IMR-90 (cell line): ENCODE measurements around the gene COPZ2. TPM values are rescaled to one million over a fixed set of nuclear protein-coding genes. Genes with fewer than 3 reads are reported as not detected.

Source experiments
- ATAC-seq: fragments of 200-7000 bp; cut with Tn5 transposase; 2 replicates; pipeline ENCODE4 v1.9.1; 2020; ENCODE audit warnings: low read depth, mild to moderate bottlenecking, moderate library complexity
- BruUV-seq: library from RNA; stranded (reverse); fragments of 400-500 nt; replicated peaks from 2 replicates; lab custom pipeline; 2021; lab: Mats Ljungman, UMichigan
- CTCF ChIA-PET: fragments of 300-600 bp; formaldehyde crosslinking; extraction: SDS; loops from one replicate; lab custom pipeline; 2021; ENCODE audit warnings: antibody characterized with exemption; lab: Yijun Ruan, JAX
- POLR2A ChIA-PET: fragments of 300-600 bp; sonication (Branson Sonifier 250); formaldehyde crosslinking; loops from one replicate; lab custom pipeline; 2022; ENCODE audit warnings: antibody characterized with exemption; ENCODE audit not compliant: unreplicated experiment; lab: Charles Lee
- DNase-seq: peaks from one replicate; pipeline ENCODE4 v3.0.0; 2013
- H2AFZ ChIP-seq: replicated peaks from 2 replicates; pipeline ENCODE3; 2013; ENCODE audit warnings: low read length, mild to moderate bottlenecking; ENCODE audit not compliant: poor library complexity
- H2AK5ac ChIP-seq: 2 replicates; pipeline ENCODE4 v1.6.1; 2013; ENCODE audit warnings: low read depth, low read length, inconsistent platforms
- H2AK9ac ChIP-seq: replicated peaks from 2 replicates; pipeline ENCODE3; 2013; ENCODE audit warnings: mild to moderate bottlenecking, low read depth, low read length, moderate library complexity; ENCODE audit not compliant: poor library complexity
- H2BK120ac ChIP-seq: 2 replicates; pipeline ENCODE4 v1.6.1; 2013; ENCODE audit warnings: low read depth, low read length, inconsistent platforms
- H2BK15ac ChIP-seq: 3 replicates; pipeline ENCODE4 v1.6.1; 2013; ENCODE audit warnings: low read depth, low read length, inconsistent platforms
- H2BK20ac ChIP-seq: 2 replicates; pipeline ENCODE4 v1.6.1; 2013; ENCODE audit warnings: low read depth, mild to moderate bottlenecking, inconsistent platforms, low read length, moderate library complexity
- H2BK5ac ChIP-seq: 2 replicates; pipeline ENCODE4 v1.6.1; 2013; ENCODE audit warnings: mild to moderate bottlenecking, low read depth, low read length, inconsistent platforms; ENCODE audit not compliant: poor library complexity, severe bottlenecking
- H3K14ac ChIP-seq: replicated peaks from 2 replicates; pipeline ENCODE4 v1.6.1; 2013; ENCODE audit warnings: low read depth, low read length, inconsistent platforms
- H3K18ac ChIP-seq: 2 replicates; pipeline ENCODE4 v1.6.1; 2013; ENCODE audit warnings: low read depth, low read length, control low read depth
- H3K23ac ChIP-seq: 2 replicates; pipeline ENCODE4 v1.6.1; 2013; ENCODE audit warnings: low read depth, low read length, inconsistent platforms
- H3K27ac ChIP-seq: 2 replicates; pipeline ENCODE4 v1.5.1; 2013; ENCODE audit warnings: mild to moderate bottlenecking, control low read depth, low read length; ENCODE audit not compliant: insufficient read depth
- H3K27me3 ChIP-seq: 2 replicates; pipeline ENCODE4 v1.6.1; 2013; ENCODE audit warnings: low read length; ENCODE audit not compliant: control insufficient read depth, insufficient read depth
- H3K36me3 ChIP-seq: 2 replicates; pipeline ENCODE4 v1.6.1; 2013; ENCODE audit warnings: low read length, mixed read lengths; ENCODE audit not compliant: control insufficient read depth, insufficient read depth
- H3K4ac ChIP-seq: 2 replicates; pipeline ENCODE4 v1.6.1; 2013; ENCODE audit warnings: low read depth, low read length, inconsistent platforms
- H3K4me1 ChIP-seq: 2 replicates; pipeline ENCODE4 v1.6.1; 2013; ENCODE audit warnings: low read length, mixed read lengths; ENCODE audit not compliant: control insufficient read depth, insufficient read depth
- H3K4me2 ChIP-seq: 2 replicates; pipeline ENCODE4 v1.6.1; 2013; ENCODE audit warnings: low read depth, mild to moderate bottlenecking, control low read depth, low read length, moderate library complexity
- H3K4me3 ChIP-seq: 2 replicates; pipeline ENCODE4 v1.5.1; 2013; ENCODE audit warnings: low read depth, mild to moderate bottlenecking, control low read depth, low read length, moderate library complexity; ENCODE audit not compliant: insufficient read depth
- H3K56ac ChIP-seq: 2 replicates; pipeline ENCODE4 v1.6.1; 2013; ENCODE audit warnings: low read length, inconsistent platforms; ENCODE audit not compliant: insufficient read depth; ENCODE audit errors: extremely low read depth
- H3K79me1 ChIP-seq, 2 experiments: 2 replicates each; pipeline ENCODE4 v1.6.1; 2013; ENCODE audit warnings: low read length in 2 of 2, inconsistent platforms in 1 of 2, low read depth in 1 of 2
- H3K9ac ChIP-seq: 2 replicates; pipeline ENCODE4 v1.6.1; 2013; ENCODE audit warnings: low read depth, low read length, control low read depth
- H3K9me1 ChIP-seq: 2 replicates; pipeline ENCODE4 v1.6.1; 2013; ENCODE audit warnings: low read length, inconsistent platforms; ENCODE audit not compliant: insufficient read depth
- H3K9me3 ChIP-seq: 2 replicates; pipeline ENCODE4 v1.6.1; 2013; ENCODE audit warnings: low read length; ENCODE audit not compliant: control insufficient read depth, insufficient read depth
- H4K20me1 ChIP-seq: 2 replicates; pipeline ENCODE4 v1.6.1; 2013; ENCODE audit warnings: low read length, inconsistent platforms; ENCODE audit not compliant: insufficient read depth
- H4K5ac ChIP-seq: 2 replicates; pipeline ENCODE4 v1.6.1; 2013; ENCODE audit warnings: mild to moderate bottlenecking, low read depth, low read length, control low read depth
- H4K8ac ChIP-seq, 2 experiments: 2 replicates each; pipeline ENCODE4 v1.6.1; 2013; ENCODE audit warnings: low read depth in 2 of 2, low read length in 2 of 2, control low read depth in 1 of 2, inconsistent platforms in 1 of 2
- H4K91ac ChIP-seq: 2 replicates; pipeline ENCODE4 v1.6.1; 2013; ENCODE audit warnings: low read depth, low read length, inconsistent platforms; ENCODE audit not compliant: insufficient read depth
- BHLHE40 ChIP-seq: fragments of 150-350 bp; IDR thresholded peaks from 2 replicates; pipeline ENCODE4 v1.6.1; 2016; ENCODE audit warnings: mild to moderate bottlenecking, low read depth, low read length
- FOS ChIP-seq: fragments of 150-350 bp; IDR thresholded peaks from 2 replicates; pipeline ENCODE4 v1.6.1; 2016; ENCODE audit warnings: low read depth, low read length
- MAFK ChIP-seq: IDR thresholded peaks from 2 replicates; pipeline ENCODE4 v1.6.1; 2012; ENCODE audit warnings: low read depth, low read length, improper control_type of control experiment
- MAZ ChIP-seq: IDR thresholded peaks from 2 replicates; pipeline ENCODE4 v1.6.1; 2012; ENCODE audit warnings: low read depth, mild to moderate bottlenecking, low read length, improper control_type of control experiment, moderate library complexity, borderline replicate concordance
- MXI1 ChIP-seq: IDR thresholded peaks from 2 replicates; pipeline ENCODE4 v1.6.1; 2012; ENCODE audit warnings: low read depth, mild to moderate bottlenecking, low read length, moderate library complexity, borderline replicate concordance
- NFE2L2 ChIP-seq: fragments of 150-350 bp; IDR thresholded peaks from 2 replicates; pipeline ENCODE4 v1.6.1; 2016; ENCODE audit warnings: low read depth, mild to moderate bottlenecking, low read length
- POLR2A ChIP-seq: IDR thresholded peaks from 2 replicates; pipeline ENCODE4 v1.6.1; 2012; ENCODE audit warnings: mild to moderate bottlenecking, low read depth, low read length
- RAD21 ChIP-seq: IDR thresholded peaks from 2 replicates; pipeline ENCODE4 v1.6.1; 2012; ENCODE audit warnings: low read length, improper control_type of control experiment
- USF2 ChIP-seq: fragments of 150-350 bp; IDR thresholded peaks from 2 replicates; pipeline ENCODE4 v1.6.1; 2017; ENCODE audit warnings: mild to moderate bottlenecking, antibody characterized with exemption, low read length, low read depth
- WGBS, 2 experiments: methylation state at CpG; one replicate each; pipeline versions ENCODE4 v1.1.5 to v1.1.7; 2013; ENCODE audit warnings: missing lambda C conversion rate in 2 of 2; ENCODE audit not compliant: insufficient read length in 1 of 2; ENCODE audit errors: extremely low coverage in 2 of 2; 5-methylcytosine and 5-hydroxymethylcytosine counted together
- dilution Hi-C: fragments of 300-500 bp; cut with HindIII; formaldehyde crosslinking; loops from one replicate; pipeline ENCODE4 v1.14.3; 2018; ENCODE audit warnings: low sequenced_read_pairs; ENCODE audit not compliant: unreplicated experiment
- in situ Hi-C: fragments of 300-500 bp; cut with MboI; formaldehyde crosslinking; loops from 3 replicates; pipeline ENCODE4 v1.14.3; 2019; ENCODE audit warnings: low sequenced_read_pairs, inconsistent platforms, mixed read lengths
- intact Hi-C: fragments of 100-400 bp; cut with micrococcal nuclease; formaldehyde crosslinking; loops from 2 replicates; pipeline ENCODE4 v1.10.0; 2022
- polyA plus RNA-seq, 3 experiments: library from polyadenylated mRNA; depleted of rRNA; stranded (reverse); fragments of >200 nt; gene quantifications; 2 replicates each; pipeline ENCODE4 v1.2.3, GENCODE V29; 2012; ENCODE audit warnings: low replicate concordance in 1 of 3
- total RNA-seq: library from RNA; depleted of rRNA; stranded (reverse); fragments of >200 nt; gene quantifications from 2 replicates; pipeline ENCODE4 v1.2.3, GENCODE V29; 2012

COPZ2 gene
- total and polyA plus RNA-seq, 2 of the 4 experiments (the other 2 are of a cell fraction): 41.0 to 86.1 TPM

GRCh38 chr17:47992216-47992615 lies 45.4 kb downstream of the COPZ2 start:
- in situ Hi-C loops: no loop called here
- POLR2A ChIA-PET: no interaction called here
- Histone ChIP-seq H4K20me1 (no peaks in the 10 kb centered on the region), H3K14ac (no peak overlapping the region), H4K5ac (no peak overlapping the region), H3K9me1 (no peaks in the 10 kb centered on the region), H3K56ac (no peak overlapping the region), H3K4me3 (no peak overlapping the region), H2BK120ac (no peak overlapping the region), H3K23ac (no peak overlapping the region), H2AK9ac (no peak overlapping the region), H3K9me3 (no peaks in the 10 kb centered on the region), H3K27me3 (peaks cover 6% of the 10 kb centered on the region; the same call in 1 of the 2 replicates), H2AFZ (no peak overlapping the region), H4K8ac (no peak overlapping the region), H2BK15ac (no peak overlapping the region), H2AK5ac (no peak overlapping the region), H3K27ac (no peak overlapping the region), H3K4ac (no peak overlapping the region), H3K4me2 (no peak overlapping the region), H4K91ac (no peak overlapping the region), H3K36me3 (no peaks in the 10 kb centered on the region), H2BK5ac (no peak overlapping the region), H3K9ac (no peak overlapping the region), H3K18ac (no peak overlapping the region), H3K4me1 (peaks cover 8% of the 10 kb centered on the region), H3K79me1 (no peaks in the 10 kb centered on the region), H2BK20ac (no peak overlapping the region)
- 56% methylated on average over 2 of the region's 4 CpGs; no CpG with 5 or more reads in 1 of the 2 experiments for WGBS, 2 experiments
- DNase-seq (no peak), ATAC-seq (no peak)
- BruUV-seq: no TSS peak
- CTCF ChIA-PET: no interaction called here
- TF ChIP-seq USF2 (no peak), FOS (no peak), MAFK (no peak), MXI1 (no peak), POLR2A (no peak), RAD21 (no peak), MAZ (no peak), NFE2L2 (no peak), BHLHE40 (no peak)
- intact Hi-C loops: no loop called here
- dilution Hi-C loops: no loop called here
